ENCODE results near the gene CLEC10A. TPM values are rescaled to one million over a fixed set of nuclear protein-coding genes. Genes with fewer than 3 reads are reported as not detected.

The CLEC10A gene
- total RNA-seq, 2 experiments from 2014 or later = not detected

DNA sequence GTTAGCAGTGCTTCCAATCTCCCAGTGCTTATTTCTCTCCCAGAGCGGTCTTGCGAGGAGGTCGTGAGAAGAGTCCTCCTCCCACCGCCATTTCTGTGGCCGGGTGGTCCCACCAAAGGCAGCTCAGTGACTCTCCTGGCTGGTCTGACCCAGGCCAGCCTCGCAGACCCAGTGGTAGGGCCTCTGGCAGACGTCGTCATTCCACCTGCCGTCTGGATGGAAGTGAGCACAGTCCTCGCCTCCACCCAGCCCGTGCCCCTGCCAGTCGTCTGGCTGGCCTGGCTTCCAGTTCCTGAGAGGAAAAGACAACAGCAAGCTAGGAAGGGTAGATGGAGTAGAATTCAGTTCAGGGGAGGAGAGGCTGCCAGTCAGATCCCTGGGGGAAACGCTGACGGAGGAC lies 5.1 kb downstream of the CLEC10A start:
- TF ChIP-seq EZH2phosphoT487 (IDR thresholded peaks at IDR 0.05; ENCODE audit: borderline replicate concordance, low read depth, low read length) = no peak
- TF ChIP-seq, protein P1, sequence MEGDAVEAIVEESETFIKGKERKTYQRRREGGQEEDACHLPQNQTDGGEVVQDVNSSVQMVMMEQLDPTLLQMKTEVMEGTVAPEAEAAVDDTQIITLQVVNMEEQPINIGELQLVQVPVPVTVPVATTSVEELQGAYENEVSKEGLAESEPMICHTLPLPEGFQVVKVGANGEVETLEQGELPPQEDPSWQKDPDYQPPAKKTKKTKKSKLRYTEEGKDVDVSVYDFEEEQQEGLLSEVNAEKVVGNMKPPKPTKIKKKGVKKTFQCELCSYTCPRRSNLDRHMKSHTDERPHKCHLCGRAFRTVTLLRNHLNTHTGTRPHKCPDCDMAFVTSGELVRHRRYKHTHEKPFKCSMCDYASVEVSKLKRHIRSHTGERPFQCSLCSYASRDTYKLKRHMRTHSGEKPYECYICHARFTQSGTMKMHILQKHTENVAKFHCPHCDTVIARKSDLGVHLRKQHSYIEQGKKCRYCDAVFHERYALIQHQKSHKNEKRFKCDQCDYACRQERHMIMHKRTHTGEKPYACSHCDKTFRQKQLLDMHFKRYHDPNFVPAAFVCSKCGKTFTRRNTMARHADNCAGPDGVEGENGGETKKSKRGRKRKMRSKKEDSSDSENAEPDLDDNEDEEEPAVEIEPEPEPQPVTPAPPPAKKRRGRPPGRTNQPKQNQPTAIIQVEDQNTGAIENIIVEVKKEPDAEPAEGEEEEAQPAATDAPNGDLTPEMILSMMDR (conservative IDR thresholded peaks at IDR 0.05; ENCODE audit: low read length) = no peak

DNA sequence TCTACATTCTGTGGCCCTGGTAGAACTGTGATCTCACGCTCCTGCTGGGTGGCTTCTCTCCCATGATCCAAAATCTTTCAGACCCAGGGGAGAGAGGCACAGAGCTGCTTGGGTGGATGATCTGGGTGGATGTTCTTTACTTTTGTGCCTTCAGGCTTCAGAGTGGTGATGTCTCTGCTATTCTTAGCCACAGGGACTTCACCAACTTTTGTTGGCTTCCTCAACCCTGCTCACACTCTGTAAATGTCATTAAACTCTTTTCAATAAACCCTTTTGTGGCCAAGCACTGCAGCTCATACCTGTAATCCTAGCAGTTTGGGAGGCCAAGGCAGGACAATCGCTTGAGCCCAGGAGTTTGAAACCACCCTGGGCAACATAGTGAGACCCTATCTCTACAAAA lies 7.6 kb downstream of the CLEC10A start:
- CTCF ChIA-PET (ENCODE audit: unreplicated experiment) = no interaction called here

More for the DNA sequence above, 5.1 kb downstream of the CLEC10A start:
- intact Hi-C loops (cut with micrococcal nuclease; ENCODE audit: unreplicated experiment) = no loop called here
- Histone ChIP-seq H4K20me1 (ENCODE audit: insufficient read depth, low read length) (no peaks in the 10 kb centered on the region), H3K9me3 (ENCODE audit: low read length) (no peaks in the 10 kb centered on the region), H2AFZ (ENCODE audit: low read length) (no peak overlapping the region), H3K4me1 (ENCODE audit: insufficient read depth, low read length, poor library complexity, severe bottlenecking) (no peaks in the 10 kb centered on the region), H3K27ac (ENCODE audit: low read depth, low read length, poor library complexity, severe bottlenecking) (no peak overlapping the region), H3K4me2 (ENCODE audit: low read length) (no peak overlapping the region), H3K4me3 (ENCODE audit: low read depth, low read length, poor library complexity, severe bottlenecking) (no peak overlapping the region), H3K79me2 (ENCODE audit: insufficient read depth, low read depth, low read length) (no peaks in the 10 kb centered on the region), H3K9me2 (ENCODE audit: insufficient read depth, low read length) (no peaks in the 10 kb centered on the region), H3K36me3 (ENCODE audit: insufficient read depth, low read length) (no peaks in the 10 kb centered on the region)
- no peak for DNase-seq (ENCODE audit: low spot score)
- no TSS peak for BruUV-seq (replicated peaks)
- POLR2A ChIA-PET = no interaction called here
- CTCF ChIA-PET (ENCODE audit: unreplicated experiment) = no interaction called here

DNA sequence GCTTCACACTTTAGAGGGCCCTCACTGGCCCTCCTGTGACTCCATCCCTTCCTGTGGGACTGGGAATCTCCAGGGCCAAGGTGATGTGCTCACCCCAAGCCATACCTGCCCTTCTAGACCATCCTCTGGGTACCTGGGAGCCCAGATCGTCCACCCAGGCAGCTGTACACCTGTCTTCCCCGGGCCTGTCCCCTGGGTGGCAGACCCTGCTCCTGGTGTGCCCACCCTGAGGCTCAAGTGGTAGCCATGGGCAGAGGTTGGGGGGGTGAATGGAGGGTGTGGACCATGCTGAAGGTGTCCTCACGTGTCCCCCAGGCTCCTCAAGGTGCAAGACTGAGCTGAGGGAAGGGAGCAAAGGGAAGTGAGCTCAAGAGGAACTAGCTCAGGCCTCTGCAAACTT lies 9.3 kb downstream of the CLEC10A start:
- Histone ChIP-seq H4K20me1 (ENCODE audit: insufficient read depth, low read length) (no peaks in the 10 kb centered on the region), H3K36me3 (ENCODE audit: insufficient read depth, low read length) (no peaks in the 10 kb centered on the region), H2AFZ (ENCODE audit: low read length) (no peak overlapping the region), H3K27ac (ENCODE audit: low read depth, low read length, poor library complexity, severe bottlenecking) (no peak overlapping the region), H3K4me3 (ENCODE audit: low read depth, low read length, poor library complexity, severe bottlenecking) (no peak overlapping the region), H3K9me2 (ENCODE audit: insufficient read depth, low read length) (no peaks in the 10 kb centered on the region), H3K79me2 (ENCODE audit: insufficient read depth, low read depth, low read length) (no peaks in the 10 kb centered on the region), H3K4me1 (ENCODE audit: insufficient read depth, low read length, poor library complexity, severe bottlenecking) (no peaks in the 10 kb centered on the region), H3K4me2 (ENCODE audit: low read length) (no peak overlapping the region), H3K9me3 (ENCODE audit: low read length) (0 out of 2 replicates have a peak, but pooled peaks cover 6% of the 10 kb centered on the region)
- CTCF ChIA-PET (ENCODE audit: unreplicated experiment) = no interaction called here
- TF ChIP-seq, protein P1 (conservative IDR thresholded peaks at IDR 0.05; ENCODE audit: low read length) = no peak
- no peak for TF ChIP-seq EZH2phosphoT487 (IDR thresholded peaks at IDR 0.05; ENCODE audit: borderline replicate concordance, low read depth, low read length)
- no TSS peak for BruUV-seq (replicated peaks)
- DNase-seq (ENCODE audit: low spot score) = no peak
- intact Hi-C loops (cut with micrococcal nuclease; ENCODE audit: unreplicated experiment) = no loop called here
- POLR2A ChIA-PET = no interaction called here

More for the DNA sequence above, 7.6 kb downstream of the CLEC10A start:
- no peak overlapping the region for H3K4me2 ChIP-seq (ENCODE audit: low read length)
- no peaks in the 10 kb centered on the region for H3K9me2 ChIP-seq (ENCODE audit: insufficient read depth, low read length)
- intact Hi-C loops (cut with micrococcal nuclease; ENCODE audit: unreplicated experiment) = no loop called here
- no peaks in the 10 kb centered on the region for H4K20me1 ChIP-seq (ENCODE audit: insufficient read depth, low read length)
- POLR2A ChIA-PET = no interaction called here
- TF ChIP-seq, protein P1 (conservative IDR thresholded peaks at IDR 0.05; ENCODE audit: low read length) = no peak
- no peak for TF ChIP-seq EZH2phosphoT487 (IDR thresholded peaks at IDR 0.05; ENCODE audit: borderline replicate concordance, low read depth, low read length)
- H3K79me2 ChIP-seq (ENCODE audit: insufficient read depth, low read depth, low read length) = no peaks in the 10 kb centered on the region
- no peaks in the 10 kb centered on the region for H3K4me1 ChIP-seq (ENCODE audit: insufficient read depth, low read length, poor library complexity, severe bottlenecking)
- no peak overlapping the region for H3K4me3 ChIP-seq (ENCODE audit: low read depth, low read length, poor library complexity, severe bottlenecking)
- H3K9me3 ChIP-seq (ENCODE audit: low read length) = 0 out of 2 replicates have a peak, but pooled peaks cover 6% of the 10 kb centered on the region
- DNase-seq (ENCODE audit: low spot score) = no peak
- no peak overlapping the region for H2AFZ ChIP-seq (ENCODE audit: low read length)
- BruUV-seq (replicated peaks) = no TSS peak
- H3K36me3 ChIP-seq (ENCODE audit: insufficient read depth, low read length) = no peaks in the 10 kb centered on the region
- no peak overlapping the region for H3K27ac ChIP-seq (ENCODE audit: low read depth, low read length, poor library complexity, severe bottlenecking)

Measured in OCI-LY7 (cell line).